Lower lobe of right lung (tissue), 2 donors: Measurements from ENCODE around the gene CXCL12. TPM values are rescaled to one million over a fixed set of nuclear protein-coding genes. Genes with fewer than 3 reads are reported as not detected.

ENCODE experiments used
- ATAC-seq, 2 donors: fragments of 200-7000 bp; cut with Tn5 transposase; one replicate each; pipeline ENCODE4 v1.9.1; 2020 to 2022; ENCODE audit warnings: mild to moderate bottlenecking in 2 of 2, moderate library complexity in 2 of 2
- DNase-seq: peaks from one replicate; pipeline ENCODE4 v3.0.0-alpha.2; 2020
- H3K27ac ChIP-seq: fragments of 200-600 bp; one replicate; pipeline ENCODE4 v1.8.0; 2022
- H3K27me3 ChIP-seq: fragments of 200-600 bp; one replicate; pipeline ENCODE4 v1.8.0; 2022; ENCODE audit warnings: low read depth
- H3K36me3 ChIP-seq: fragments of 200-600 bp; one replicate; pipeline ENCODE4 v1.8.0; 2022; ENCODE audit warnings: mild to moderate bottlenecking
- H3K4me1 ChIP-seq: fragments of 200-600 bp; one replicate; pipeline ENCODE4 v1.8.0; 2022
- H3K4me3 ChIP-seq: fragments of 200-600 bp; one replicate; pipeline ENCODE4 v1.8.0; 2022; ENCODE audit warnings: mild to moderate bottlenecking
- H3K9me3 ChIP-seq: fragments of 200-600 bp; one replicate; pipeline ENCODE4 v1.8.0; 2022
- intact Hi-C: fragments of 100-400 bp; cut with DNase I; formaldehyde crosslinking; loops from one replicate; pipeline ENCODE4 v1.11.0; 2022
- total RNA-seq: library from RNA; stranded (reverse); fragmentation: NEBNext Ultra II Directional; extraction: Animal tissue kit (Norgen Biotek cat#: 25700); gene quantifications from one replicate; pipeline ENCODE4 v1.2.1, GENCODE V29; 2021
- TF ChIP-seq, protein P1 (sequence below): fragments of 200-600 bp; IDR thresholded peaks from one replicate; pipeline ENCODE4 v1.8.0; 2022; ENCODE audit warnings: antibody characterized with exemption, mild to moderate bottlenecking
- donor health status: DM: no; HTN: yes; CAD: no; lungs with severe emphysema.

CXCL12 gene
- total RNA-seq, 1 donor from 2014 or later, result 73.8 TPM

DNA sequence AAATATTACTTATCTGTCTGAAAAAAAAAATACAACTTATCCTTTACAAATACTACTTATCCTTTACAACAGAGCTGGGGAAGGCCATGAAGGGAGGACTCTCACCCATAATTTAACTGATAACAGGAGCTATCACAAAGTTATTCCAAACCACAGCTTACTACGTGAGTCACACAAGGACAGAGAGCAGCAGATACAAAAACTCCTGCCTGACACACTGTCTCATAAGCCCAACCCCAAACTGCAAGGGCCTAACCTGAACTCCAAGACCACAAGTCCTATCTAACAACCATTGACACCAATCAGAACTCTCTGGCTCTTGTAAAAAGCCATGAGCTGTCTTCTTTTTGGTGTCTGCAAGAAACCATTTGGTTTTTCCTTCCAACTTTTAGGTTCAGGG, 28.5 kb upstream of the CXCL12 start:
- intact Hi-C loops, result no loop called here

DNA sequence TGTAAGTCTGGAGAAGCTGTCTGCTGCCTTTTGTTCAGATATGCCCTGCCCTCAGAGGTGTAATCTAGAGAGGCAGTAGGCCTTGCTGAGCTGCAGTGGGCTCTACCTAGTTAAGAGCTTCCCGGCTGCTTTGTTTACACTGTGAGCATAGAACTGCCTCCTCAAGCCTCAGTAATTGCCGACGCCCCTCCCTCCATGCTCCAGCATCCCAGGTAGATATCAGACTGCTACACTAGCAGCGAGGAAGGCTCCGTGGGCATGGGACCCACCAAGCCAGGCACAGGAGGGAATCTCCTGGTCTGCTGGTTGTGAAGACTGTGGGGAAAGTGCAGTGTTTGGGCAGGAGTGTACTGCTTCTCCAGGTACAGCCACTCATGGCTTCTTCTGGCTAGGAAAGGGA, 26.4 kb upstream of the CXCL12 start:
- Histone ChIP-seq H3K36me3 (no peaks in the 10 kb centered on the region), H3K27ac (no peak overlapping the region), H3K27me3 (no peaks in the 10 kb centered on the region), H3K4me1 (no peaks in the 10 kb centered on the region), H3K9me3 (no peaks in the 10 kb centered on the region), H3K4me3 (no peak overlapping the region)
- intact Hi-C loops, result no loop called here
- TF ChIP-seq, protein P1, sequence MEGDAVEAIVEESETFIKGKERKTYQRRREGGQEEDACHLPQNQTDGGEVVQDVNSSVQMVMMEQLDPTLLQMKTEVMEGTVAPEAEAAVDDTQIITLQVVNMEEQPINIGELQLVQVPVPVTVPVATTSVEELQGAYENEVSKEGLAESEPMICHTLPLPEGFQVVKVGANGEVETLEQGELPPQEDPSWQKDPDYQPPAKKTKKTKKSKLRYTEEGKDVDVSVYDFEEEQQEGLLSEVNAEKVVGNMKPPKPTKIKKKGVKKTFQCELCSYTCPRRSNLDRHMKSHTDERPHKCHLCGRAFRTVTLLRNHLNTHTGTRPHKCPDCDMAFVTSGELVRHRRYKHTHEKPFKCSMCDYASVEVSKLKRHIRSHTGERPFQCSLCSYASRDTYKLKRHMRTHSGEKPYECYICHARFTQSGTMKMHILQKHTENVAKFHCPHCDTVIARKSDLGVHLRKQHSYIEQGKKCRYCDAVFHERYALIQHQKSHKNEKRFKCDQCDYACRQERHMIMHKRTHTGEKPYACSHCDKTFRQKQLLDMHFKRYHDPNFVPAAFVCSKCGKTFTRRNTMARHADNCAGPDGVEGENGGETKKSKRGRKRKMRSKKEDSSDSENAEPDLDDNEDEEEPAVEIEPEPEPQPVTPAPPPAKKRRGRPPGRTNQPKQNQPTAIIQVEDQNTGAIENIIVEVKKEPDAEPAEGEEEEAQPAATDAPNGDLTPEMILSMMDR, result no peak
- ATAC-seq (no peak), DNase-seq (no peak)

More for the DNA sequence above, 28.5 kb upstream of the CXCL12 start:
- Histone ChIP-seq H3K4me3 (no peak overlapping the region), H3K9me3 (no peaks in the 10 kb centered on the region), H3K27ac (no peak overlapping the region), H3K36me3 (no peaks in the 10 kb centered on the region), H3K27me3 (no peaks in the 10 kb centered on the region), H3K4me1 (no peaks in the 10 kb centered on the region)
- ATAC-seq (no peak), DNase-seq (no peak)
- TF ChIP-seq, protein P1, result no peak

DNA sequence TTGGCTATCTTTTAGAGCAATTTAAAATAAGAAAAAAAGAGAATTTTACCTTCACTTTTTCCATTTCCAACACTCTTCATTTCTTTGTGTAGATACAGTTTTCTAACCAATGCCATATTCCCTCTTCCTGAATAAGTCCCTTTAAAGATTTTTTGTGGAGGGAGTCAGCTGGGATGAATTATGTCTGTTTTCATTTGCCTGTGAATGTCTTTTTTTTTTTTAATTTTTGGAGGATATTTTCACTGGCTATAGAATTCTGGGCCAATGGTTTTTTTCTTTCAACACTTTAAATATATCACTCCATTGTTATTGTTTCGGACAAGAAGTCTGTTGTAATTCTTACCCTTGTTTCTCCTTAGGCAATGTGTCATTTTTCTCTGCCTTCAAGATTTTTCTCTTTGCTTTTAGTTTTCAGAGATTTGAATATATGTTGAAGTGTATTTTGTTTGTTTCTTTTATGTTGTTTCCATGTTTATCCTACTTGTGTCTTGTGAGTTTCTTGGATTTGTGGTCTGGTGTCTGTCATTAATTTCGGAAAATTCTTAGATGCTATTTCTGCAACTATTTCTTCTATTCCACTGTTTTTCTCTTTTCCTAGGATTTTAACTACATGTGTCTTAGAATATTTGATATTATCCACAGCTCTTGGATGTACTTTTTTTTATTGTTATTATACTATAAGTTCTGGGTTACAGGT, 20.0 kb upstream of the CXCL12 start:
- TF ChIP-seq, protein P1, result no peak
- DNase-seq, result no peak
- Histone ChIP-seq H3K4me3 (no peak overlapping the region), H3K9me3 (no peaks in the 10 kb centered on the region), H3K36me3 (no peaks in the 10 kb centered on the region), H3K4me1 (no peaks in the 10 kb centered on the region), H3K27ac (no peak overlapping the region), H3K27me3 (no peaks in the 10 kb centered on the region)
- intact Hi-C loops, result no loop called here
- no peak for ATAC-seq

DNA sequence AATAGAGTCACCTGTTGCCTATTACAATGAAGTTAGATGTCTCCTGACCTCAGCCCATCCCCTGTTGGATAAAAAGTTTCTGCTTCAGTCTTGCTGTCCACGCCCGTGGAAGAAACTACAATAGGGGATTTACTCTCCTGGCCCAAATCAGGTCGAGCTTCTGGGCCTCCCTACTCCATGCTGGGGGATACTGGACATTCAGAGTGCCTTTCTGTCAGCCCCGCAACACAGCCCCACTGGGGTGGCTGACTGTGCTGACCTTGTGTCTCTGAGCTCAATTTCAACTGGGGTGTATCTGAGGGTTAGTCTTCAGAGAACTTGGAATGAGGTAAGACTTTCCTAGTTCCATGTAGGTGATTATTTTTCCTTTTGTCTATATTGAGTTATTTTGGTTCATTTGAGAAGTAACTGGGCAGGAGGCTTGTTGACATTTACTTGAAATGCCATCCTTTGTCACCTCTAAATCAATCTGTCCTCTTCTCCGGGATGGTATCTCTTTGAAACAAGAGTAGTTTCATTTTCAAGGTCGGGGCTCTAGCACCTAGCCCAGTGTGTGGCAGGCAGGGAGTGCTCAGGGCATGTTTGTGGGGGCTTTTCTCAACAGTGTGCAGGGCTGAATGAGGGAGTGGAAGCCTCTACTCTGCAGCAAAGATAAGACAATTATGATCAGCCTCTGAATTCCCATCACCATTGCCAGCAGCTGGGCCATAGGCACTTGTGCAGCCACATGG, 17.7 kb upstream of the CXCL12 start:
- H3K4me1 ChIP-seq, result no peaks in the 10 kb centered on the region
- H3K27me3 ChIP-seq, result peaks cover 3% of the 10 kb centered on the region
- H3K36me3 ChIP-seq, result no peaks in the 10 kb centered on the region
- H3K9me3 ChIP-seq, result no peaks in the 10 kb centered on the region
- TF ChIP-seq, protein P1, result no peak
- H3K27ac ChIP-seq, result no peak overlapping the region
- ATAC-seq, result no peak
- H3K4me3 ChIP-seq, result no peak overlapping the region
- DNase-seq, result no peak
- intact Hi-C loops, result no loop called here

DNA sequence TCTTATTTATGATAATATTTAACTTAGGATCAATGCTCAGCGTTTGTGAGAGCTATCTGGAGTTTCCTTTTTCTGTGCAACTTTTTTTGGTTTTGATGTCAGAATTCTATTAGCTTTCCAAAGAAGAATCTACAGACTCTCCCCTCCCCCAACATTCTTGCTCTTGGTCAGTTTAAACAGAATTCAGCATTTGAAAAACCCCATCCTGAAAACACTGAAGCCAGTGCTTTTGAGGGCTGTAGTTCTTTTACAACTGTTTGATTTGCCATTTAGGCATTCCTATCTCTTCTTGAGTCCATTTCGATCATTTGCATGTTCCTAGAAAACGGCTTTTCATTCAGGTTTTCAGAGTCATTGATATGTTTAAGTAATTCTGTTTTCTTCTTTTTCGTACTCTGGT, 15.6 kb upstream of the CXCL12 start:
- Histone ChIP-seq H3K27me3 (peaks cover 3% of the 10 kb centered on the region), H3K4me1 (no peaks in the 10 kb centered on the region), H3K27ac (no peak overlapping the region), H3K9me3 (no peaks in the 10 kb centered on the region), H3K4me3 (no peak overlapping the region), H3K36me3 (no peaks in the 10 kb centered on the region)
- DNase-seq (no peak), ATAC-seq (no peak)
- intact Hi-C loops, result no loop called here
- TF ChIP-seq, protein P1, result no peak
